HG02970 (cell line): ENCODE measurements around the gene SIPA1.
"Not testable (repeated sequence)": the region's sequence is repeated elsewhere in the genome, so short reads cannot be mapped to it uniquely, and the experiment has no call there.

Experiments used
- ATAC-seq: cut with Tn5 transposase; IDR thresholded peaks from one replicate; pipeline ENCODE4 v1.9.1; 2021; ENCODE audit warnings: mild to moderate bottlenecking, moderate library complexity, moderate number of reproducible peaks; ENCODE audit not compliant: unreplicated experiment, low FRiP score

The SIPA1 gene

GRCh38 chr11:65654375-65655349 lies 16.8 kb downstream of the SIPA1 start:
- ATAC-seq = no peak

DNA sequence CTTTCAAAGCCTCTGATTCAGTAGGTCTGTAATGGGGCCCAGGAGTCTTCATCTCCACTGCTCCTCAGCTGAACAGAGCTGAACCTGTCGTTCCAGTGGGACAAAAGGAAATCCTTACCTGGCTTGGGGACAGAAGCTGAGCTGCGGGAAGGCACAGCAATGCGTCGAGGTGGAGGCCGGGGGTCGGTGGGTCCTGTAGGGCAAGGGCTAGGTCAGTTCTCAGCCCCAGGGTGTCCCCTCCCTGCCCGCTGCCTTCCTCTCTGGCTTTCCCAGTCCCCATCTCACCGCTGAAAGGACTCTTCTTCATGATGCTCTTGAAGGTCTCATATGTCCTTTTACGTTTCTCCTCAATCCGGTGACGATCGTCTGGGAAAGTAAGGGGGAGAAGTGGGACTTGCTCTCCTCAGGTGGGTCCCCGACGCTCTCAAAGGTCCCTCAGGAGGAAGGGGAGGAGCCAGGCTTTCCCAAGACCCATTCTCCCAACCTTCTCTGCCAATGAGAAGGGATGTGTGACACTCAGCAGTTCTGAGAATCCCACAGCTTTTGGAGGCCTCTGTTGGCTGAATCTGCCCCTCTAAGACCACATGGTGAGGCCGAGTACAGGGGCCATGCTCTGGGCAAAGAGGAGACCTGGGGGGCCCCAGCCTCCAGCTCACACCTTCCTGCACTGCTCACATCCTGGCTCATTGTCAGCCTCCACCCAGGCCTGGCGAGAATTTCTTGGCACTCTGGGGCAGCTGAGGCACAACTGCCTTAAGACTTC lies 17.9 kb downstream of the SIPA1 start:
- ATAC-seq = no peak

- ATAC-seq = no peak
Observed at GRCh38 chr11:65657426-65657825, 19.5 kb downstream of the SIPA1 start.

GRCh38 chr11:65658174-65659021 lies 20.5 kb downstream of the SIPA1 start:
- no peak for ATAC-seq

DNA sequence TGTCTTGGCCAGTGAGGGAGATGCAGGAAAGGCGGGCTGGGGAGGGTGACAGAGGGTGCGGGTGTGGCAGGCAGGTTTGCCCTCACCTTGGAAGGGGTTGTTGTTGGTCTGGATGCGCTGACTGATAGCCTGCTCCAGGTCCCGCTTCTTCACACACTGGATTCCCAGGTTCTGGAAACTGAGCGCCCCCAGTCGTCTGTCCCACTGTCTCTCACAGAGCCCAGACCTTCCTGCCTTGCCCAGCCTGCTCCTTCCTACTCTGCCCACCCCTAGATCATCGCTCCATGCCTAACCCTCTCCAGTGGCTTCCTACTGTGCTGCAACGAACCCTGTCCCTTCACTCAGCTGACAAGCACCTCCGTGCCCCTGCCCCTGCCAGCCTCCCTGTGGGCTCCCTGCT lies 22.1 kb downstream of the SIPA1 start:
- no peak for ATAC-seq

DNA sequence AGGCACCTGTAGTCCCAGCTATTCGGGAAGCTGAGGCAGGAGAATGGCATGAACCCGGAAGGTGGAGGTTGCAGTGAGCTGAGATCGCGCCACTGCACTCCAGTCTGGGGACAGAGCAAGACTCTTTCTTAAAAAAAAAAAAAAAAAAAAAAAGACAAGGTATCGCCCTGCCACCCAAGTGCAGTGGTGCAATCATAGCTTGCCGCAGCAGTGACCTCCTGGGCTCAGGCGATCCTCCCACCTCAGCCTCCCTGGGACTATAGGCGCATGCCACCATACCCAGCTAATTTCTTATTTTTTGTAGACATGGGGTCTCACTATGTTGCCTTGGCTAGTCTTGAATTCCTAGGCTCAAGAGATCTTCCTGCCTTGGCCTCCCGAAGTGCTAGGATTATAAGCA lies 23.0 kb downstream of the SIPA1 start:
- ATAC-seq = not testable (repeated sequence)

GRCh38 chr11:65661599-65662246 lies 23.8 kb downstream of the SIPA1 start:
- ATAC-seq = no peak

GRCh38 chr11:65662247-65662798 lies 24.4 kb downstream of the SIPA1 start:
- no peak for ATAC-seq

- peak; percentile 79 for ATAC-seq
Observed at GRCh38 chr11:65662799-65663638, 25.1 kb downstream of the SIPA1 start, which contains the start of gene RELA. Gene RELA (minus strand): TSS chr11:65662916. CDS start chr11:65662832, 84 bp downstream.

DNA sequence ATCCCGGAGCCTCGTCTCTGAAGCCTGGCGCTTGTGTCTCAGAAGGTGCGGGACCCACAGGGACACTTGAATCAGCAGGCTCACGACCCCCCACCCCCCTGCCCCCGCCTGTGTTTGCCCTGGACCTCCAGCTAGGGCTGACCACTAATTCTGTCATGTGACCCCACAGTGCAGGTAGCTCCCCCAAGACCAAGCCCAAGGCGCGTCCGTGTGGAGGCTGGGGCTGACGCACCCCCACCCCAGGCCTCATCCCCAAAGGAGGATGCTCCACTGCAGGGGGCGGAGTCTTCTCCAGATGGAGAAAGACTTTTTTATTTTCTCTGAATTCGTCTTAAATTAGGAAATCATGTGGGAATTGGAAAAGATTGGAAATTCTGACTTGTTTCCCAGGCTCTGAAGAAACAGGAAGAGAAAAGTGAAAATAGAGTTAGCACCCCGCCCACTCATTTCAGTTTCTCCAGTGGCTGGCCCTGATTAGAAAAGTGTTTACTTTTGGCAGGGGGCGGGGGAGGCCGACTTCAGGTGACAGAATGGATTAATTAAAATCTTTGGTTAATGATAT lies 25.8 kb downstream of the SIPA1 start:
- peak; percentile 12 for ATAC-seq

DNA sequence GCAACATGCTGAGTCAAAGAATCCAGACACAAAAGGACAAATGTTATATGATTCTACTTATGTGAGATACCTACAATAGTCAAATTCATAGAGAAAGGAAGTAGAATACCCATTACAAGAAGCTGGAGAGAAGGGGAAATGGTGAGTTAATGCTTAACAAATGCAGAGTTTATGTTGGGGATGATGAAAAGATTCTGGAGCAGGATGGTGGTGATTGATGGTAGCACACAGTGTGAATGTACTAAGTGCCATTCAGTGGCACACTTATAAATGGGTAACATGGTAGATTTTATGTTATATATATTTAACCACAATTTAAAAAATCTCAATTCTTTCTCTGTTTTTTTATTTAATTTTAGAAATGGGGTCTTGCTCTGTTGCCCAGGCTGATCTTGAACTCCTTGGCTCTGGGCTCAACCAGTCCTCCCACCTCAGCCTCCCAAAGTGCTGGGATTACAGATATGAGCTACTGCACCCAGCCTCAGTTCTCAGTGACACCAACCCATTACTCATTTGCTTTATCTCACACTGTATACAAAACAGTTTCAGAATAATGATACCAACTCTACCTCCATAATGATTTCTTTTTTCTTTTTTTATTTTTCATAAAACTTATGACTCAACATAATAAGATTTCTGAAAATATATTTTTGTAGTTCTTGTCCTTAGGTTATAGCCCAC lies 34.4 kb downstream of the SIPA1 start:
- ATAC-seq = no peak

GRCh38 chr11:65672982-65673381 lies 35.1 kb downstream of the SIPA1 start:
- no peak for ATAC-seq

GRCh38 chr11:65680192-65680743 lies 42.4 kb downstream of the SIPA1 start:
- ATAC-seq = no peak

DNA sequence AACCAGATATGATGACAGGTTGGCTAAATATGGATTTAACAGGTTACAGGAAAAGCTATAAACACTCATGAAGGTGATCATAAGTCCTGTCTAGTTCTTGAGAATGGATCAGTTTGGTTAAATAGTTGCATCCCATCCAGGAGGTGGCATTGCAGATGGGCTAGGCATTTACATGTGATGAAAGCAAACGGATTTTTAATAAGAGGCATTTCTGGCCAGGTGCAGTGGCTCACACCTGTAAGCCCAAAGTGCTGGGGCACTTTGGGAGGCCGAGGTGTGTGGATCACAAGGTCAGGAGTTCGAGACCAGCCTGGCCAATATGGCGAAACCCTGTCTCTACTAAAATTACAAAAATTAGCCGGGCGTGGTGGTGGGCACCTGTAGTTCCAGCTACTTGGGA lies 45.6 kb downstream of the SIPA1 start:
- ATAC-seq = not testable (repeated sequence)

GRCh38 chr11:65685981-65686380 lies 48.1 kb downstream of the SIPA1 start:
- no peak for ATAC-seq

DNA sequence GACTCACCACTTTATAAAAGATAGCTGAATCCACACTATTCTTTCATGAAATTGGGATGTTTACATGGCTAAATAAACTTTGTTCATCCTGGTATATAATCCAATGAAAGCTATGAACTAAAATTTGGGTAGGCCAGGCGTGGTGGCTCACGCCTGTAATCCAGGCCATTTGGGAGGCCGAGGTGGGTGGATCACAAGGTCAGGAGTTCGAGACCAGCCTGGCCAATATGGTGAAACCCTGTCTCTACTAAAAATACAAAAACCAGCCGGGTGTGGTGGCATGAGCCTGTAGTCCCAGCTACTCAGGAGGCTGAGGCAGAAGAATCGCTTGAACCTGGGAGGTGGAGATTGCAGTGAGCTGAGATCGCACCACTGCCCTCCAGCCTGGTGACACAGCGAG lies 53.9 kb downstream of the SIPA1 start:
- ATAC-seq = not testable (repeated sequence)

GRCh38 chr11:65692367-65692766 lies 54.5 kb downstream of the SIPA1 start:
- no peak for ATAC-seq
